ENCODE measurements around the gene SYK. TPM values are rescaled to one million over a fixed set of nuclear protein-coding genes. Genes with fewer than 3 reads are reported as not detected.
"Not testable (repeated sequence)": the region's sequence is repeated elsewhere in the genome, so short reads cannot be mapped to it uniquely, and the experiment has no call there.

SYK gene
- total and polyA plus RNA-seq, 2 of the 13 experiments (the other 11 are each of a cell fraction or from before 2014, with no cell fraction given): not detected

DNA sequence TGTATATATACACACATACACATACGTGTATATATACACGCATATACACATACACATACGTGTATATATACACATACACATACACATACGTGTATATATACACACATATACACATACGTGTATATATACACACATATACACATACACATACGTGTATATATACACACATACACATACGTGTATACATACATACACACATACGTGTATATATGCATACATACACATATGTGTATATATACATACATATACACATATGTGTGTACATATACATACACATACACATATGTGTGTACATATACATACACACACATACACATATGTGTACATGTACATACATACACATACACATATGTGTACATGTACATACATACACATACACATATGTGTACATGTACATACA is 82.6 kb downstream of the SYK start:
- Histone ChIP-seq H3K4me2 (ENCODE audit: low read depth, low read length) (no peak overlapping the region), H3K9me3 (ENCODE audit: low read length) (peaks cover 4% of the 10 kb centered on the region; the same call in 1 of the 2 replicates), H2AFZ (ENCODE audit: low read length) (no peak overlapping the region), H3K36me3 (replicated peaks in 1 of 2; ENCODE audit: control insufficient read depth in 1 of 2, insufficient read depth in 2 of 2, low read length in 2 of 2) (no peaks in the 10 kb centered on the region), H3K27me3 (ENCODE audit: control insufficient read depth in 1 of 2, insufficient read depth in 2 of 2, low read length in 2 of 2) (peaks cover 0 to 2% of the 10 kb centered on the region in 2 experiments; a peak in 2 of 5 replicates), H3K4me3 (replicated peaks in 1 of 3; ENCODE audit: insufficient read depth in 1 of 3, low read depth in 2 of 3, low read length in 3 of 3) (no peak overlapping the region), H3K79me2 (ENCODE audit: insufficient read depth, low read length) (no peaks in the 10 kb centered on the region), H3K27ac (ENCODE audit: extremely low read length, insufficient read depth, low read length) (no peak overlapping the region), H3K9ac (ENCODE audit: insufficient read depth, low read depth, low read length) (no peak overlapping the region), H4K20me1 (ENCODE audit: insufficient read depth, low read length) (no peaks in the 10 kb centered on the region), H3K4me1 (ENCODE audit: insufficient read depth, low read length) (no peaks in the 10 kb centered on the region)
- DNase-seq (ENCODE audit: low spot score) (no peak), ATAC-seq (no peak), FAIRE-seq (no peak)
- ChIA-PET POLR2A (no interaction called here), CTCF (ENCODE audit: low intra/inter-chr PET ratio, low total read pairs) (no interaction called here)
- in situ Hi-C loops (cut with HindIII; ENCODE audit: extremely low pct_ligation_motif_present, low pct_unique_long_range_greater_than_20kb): no loop called here
- intact Hi-C loops (cut with micrococcal nuclease; ENCODE audit: unreplicated experiment): no loop called here
- TF ChIP-seq, protein P1, sequence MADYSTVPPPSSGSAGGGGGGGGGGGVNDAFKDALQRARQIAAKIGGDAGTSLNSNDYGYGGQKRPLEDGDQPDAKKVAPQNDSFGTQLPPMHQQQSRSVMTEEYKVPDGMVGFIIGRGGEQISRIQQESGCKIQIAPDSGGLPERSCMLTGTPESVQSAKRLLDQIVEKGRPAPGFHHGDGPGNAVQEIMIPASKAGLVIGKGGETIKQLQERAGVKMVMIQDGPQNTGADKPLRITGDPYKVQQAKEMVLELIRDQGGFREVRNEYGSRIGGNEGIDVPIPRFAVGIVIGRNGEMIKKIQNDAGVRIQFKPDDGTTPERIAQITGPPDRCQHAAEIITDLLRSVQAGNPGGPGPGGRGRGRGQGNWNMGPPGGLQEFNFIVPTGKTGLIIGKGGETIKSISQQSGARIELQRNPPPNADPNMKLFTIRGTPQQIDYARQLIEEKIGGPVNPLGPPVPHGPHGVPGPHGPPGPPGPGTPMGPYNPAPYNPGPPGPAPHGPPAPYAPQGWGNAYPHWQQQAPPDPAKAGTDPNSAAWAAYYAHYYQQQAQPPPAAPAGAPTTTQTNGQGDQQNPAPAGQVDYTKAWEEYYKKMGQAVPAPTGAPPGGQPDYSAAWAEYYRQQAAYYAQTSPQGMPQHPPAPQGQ (CRISPR knock-in tag; IDR thresholded peaks at IDR 0.05; ENCODE audit: borderline replicate concordance): no peak
- TF ChIP-seq KDM3A (CRISPR knock-in tag; IDR thresholded peaks at IDR 0.05; ENCODE audit: low read depth): no peak
- TF ChIP-seq FOXK2 (IDR thresholded peaks at IDR 0.05): no peak
- TF ChIP-seq SMAD3 (CRISPR knock-in tag; IDR thresholded peaks at IDR 0.05): no peak
- TF ChIP-seq, protein P2, sequence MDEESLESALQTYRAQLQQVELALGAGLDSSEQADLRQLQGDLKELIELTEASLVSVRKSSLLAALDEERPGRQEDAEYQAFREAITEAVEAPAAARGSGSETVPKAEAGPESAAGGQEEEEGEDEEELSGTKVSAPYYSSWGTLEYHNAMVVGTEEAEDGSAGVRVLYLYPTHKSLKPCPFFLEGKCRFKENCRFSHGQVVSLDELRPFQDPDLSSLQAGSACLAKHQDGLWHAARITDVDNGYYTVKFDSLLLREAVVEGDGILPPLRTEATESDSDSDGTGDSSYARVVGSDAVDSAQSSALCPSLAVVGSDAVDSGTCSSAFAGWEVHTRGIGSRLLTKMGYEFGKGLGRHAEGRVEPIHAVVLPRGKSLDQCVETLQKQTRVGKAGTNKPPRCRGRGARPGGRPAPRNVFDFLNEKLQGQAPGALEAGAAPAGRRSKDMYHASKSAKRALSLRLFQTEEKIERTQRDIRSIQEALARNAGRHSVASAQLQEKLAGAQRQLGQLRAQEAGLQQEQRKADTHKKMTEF (CRISPR knock-in tag; IDR thresholded peaks at IDR 0.05): no peak
- TF ChIP-seq, protein P3, sequence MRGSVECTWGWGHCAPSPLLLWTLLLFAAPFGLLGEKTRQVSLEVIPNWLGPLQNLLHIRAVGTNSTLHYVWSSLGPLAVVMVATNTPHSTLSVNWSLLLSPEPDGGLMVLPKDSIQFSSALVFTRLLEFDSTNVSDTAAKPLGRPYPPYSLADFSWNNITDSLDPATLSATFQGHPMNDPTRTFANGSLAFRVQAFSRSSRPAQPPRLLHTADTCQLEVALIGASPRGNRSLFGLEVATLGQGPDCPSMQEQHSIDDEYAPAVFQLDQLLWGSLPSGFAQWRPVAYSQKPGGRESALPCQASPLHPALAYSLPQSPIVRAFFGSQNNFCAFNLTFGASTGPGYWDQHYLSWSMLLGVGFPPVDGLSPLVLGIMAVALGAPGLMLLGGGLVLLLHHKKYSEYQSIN (CRISPR knock-in tag; IDR thresholded peaks at IDR 0.05; ENCODE audit: borderline replicate concordance): no peak
- TF ChIP-seq, protein P4, sequence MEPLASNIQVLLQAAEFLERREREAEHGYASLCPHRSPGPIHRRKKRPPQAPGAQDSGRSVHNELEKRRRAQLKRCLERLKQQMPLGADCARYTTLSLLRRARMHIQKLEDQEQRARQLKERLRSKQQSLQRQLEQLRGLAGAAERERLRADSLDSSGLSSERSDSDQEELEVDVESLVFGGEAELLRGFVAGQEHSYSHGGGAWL (CRISPR knock-in tag; IDR thresholded peaks at IDR 0.05): no peak
- no TSS peak for BruUV-seq (replicated peaks)
- 56% methylated on average over 8 of the region's 8 CpGs for whole genome bisulfite sequencing (ENCODE audit: low lambda C conversion rate)

DNA sequence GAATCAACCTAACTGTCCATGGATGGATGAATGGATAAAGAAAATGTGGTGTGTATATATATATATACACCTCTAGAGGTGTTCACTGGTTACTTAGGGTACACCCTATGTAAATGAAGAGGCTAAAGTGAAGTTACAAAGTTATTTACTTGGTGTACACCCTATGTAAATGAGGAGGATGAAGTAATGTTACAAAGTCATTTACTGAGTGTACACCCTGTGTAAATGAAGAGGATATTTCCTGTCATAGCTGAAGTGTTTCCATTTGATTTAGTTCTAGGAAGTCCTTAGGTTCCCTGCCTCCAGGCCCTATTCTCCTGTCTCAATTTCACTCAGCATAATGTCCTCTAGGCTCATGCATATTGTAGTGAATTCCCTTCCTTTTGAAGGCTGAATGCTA is 85.2 kb downstream of the SYK start:
- H3K4me2 ChIP-seq (ENCODE audit: low read depth, low read length); POLR2A ChIA-PET; intact Hi-C loops (cut with micrococcal nuclease; ENCODE audit: unreplicated experiment); H4K20me1 ChIP-seq (ENCODE audit: insufficient read depth, low read length); in situ Hi-C loops (cut with HindIII; ENCODE audit: extremely low pct_ligation_motif_present, low pct_unique_long_range_greater_than_20kb); H3K36me3 ChIP-seq (replicated peaks in 1 of 2; ENCODE audit: control insufficient read depth in 1 of 2, insufficient read depth in 2 of 2, low read length in 2 of 2); CTCF ChIA-PET (ENCODE audit: low intra/inter-chr PET ratio, low total read pairs); H3K79me2 ChIP-seq (ENCODE audit: insufficient read depth, low read length); H3K9me3 ChIP-seq (ENCODE audit: low read length); ATAC-seq; DNase-seq (ENCODE audit: low spot score); H3K4me1 ChIP-seq (ENCODE audit: insufficient read depth, low read length); BruUV-seq (replicated peaks); H2AFZ ChIP-seq (ENCODE audit: low read length); H3K27ac ChIP-seq (ENCODE audit: extremely low read length, insufficient read depth, low read length); FAIRE-seq; H3K4me3 ChIP-seq (replicated peaks in 1 of 3; ENCODE audit: insufficient read depth in 1 of 3, low read depth in 2 of 3, low read length in 3 of 3); H3K9ac ChIP-seq (ENCODE audit: insufficient read depth, low read depth, low read length): not testable (repeated sequence)
- peaks cover 0 to 14% of the 10 kb centered on the region in 2 experiments; a peak in 2 of 5 replicates for H3K27me3 ChIP-seq (ENCODE audit: control insufficient read depth in 1 of 2, insufficient read depth in 2 of 2, low read length in 2 of 2)
